Body of pancreas (tissue), 4 donors: Measurements from ENCODE around the gene TMEM179B.

Experiments used
- POLR2A ChIP-seq, 3 donors: fragments of 450-650 bp; IDR thresholded peaks; one replicate each; pipeline ENCODE4 v1.6.1; 2016; ENCODE audit warnings: antibody characterized with exemption in 3 of 3, mild to moderate bottlenecking in 2 of 3
- TF ChIP-seq, protein P1 (sequence below), 7 experiments: fragments of 450-650 bp in 4 of 7; fragments of 200-600 bp in 3 of 7; sonication (generic) in 3 of 7; IDR thresholded peaks; one replicate each; pipeline ENCODE4 v1.5.1; 2016 to 2019; ENCODE audit warnings: antibody characterized with exemption in 7 of 7

GRCh38 chr11:62817129-62817528 is 29.9 kb downstream of the TMEM179B start:
- TF ChIP-seq, protein P1, sequence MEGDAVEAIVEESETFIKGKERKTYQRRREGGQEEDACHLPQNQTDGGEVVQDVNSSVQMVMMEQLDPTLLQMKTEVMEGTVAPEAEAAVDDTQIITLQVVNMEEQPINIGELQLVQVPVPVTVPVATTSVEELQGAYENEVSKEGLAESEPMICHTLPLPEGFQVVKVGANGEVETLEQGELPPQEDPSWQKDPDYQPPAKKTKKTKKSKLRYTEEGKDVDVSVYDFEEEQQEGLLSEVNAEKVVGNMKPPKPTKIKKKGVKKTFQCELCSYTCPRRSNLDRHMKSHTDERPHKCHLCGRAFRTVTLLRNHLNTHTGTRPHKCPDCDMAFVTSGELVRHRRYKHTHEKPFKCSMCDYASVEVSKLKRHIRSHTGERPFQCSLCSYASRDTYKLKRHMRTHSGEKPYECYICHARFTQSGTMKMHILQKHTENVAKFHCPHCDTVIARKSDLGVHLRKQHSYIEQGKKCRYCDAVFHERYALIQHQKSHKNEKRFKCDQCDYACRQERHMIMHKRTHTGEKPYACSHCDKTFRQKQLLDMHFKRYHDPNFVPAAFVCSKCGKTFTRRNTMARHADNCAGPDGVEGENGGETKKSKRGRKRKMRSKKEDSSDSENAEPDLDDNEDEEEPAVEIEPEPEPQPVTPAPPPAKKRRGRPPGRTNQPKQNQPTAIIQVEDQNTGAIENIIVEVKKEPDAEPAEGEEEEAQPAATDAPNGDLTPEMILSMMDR (IDR thresholded peaks at IDR 0.05) = no peak
- TF ChIP-seq POLR2A (IDR thresholded peaks at IDR 0.05) = no peak
